ENCODE data around the gene AUTS2. TPM values are rescaled to one million over a fixed set of nuclear protein-coding genes. Genes with fewer than 3 reads are reported as not detected.

The AUTS2 gene
- total and polyA plus RNA-seq, 2 of the 8 experiments (the other 6 are each of a cell fraction or from before 2014, with no cell fraction given): 25.9 to 101 TPM

DNA sequence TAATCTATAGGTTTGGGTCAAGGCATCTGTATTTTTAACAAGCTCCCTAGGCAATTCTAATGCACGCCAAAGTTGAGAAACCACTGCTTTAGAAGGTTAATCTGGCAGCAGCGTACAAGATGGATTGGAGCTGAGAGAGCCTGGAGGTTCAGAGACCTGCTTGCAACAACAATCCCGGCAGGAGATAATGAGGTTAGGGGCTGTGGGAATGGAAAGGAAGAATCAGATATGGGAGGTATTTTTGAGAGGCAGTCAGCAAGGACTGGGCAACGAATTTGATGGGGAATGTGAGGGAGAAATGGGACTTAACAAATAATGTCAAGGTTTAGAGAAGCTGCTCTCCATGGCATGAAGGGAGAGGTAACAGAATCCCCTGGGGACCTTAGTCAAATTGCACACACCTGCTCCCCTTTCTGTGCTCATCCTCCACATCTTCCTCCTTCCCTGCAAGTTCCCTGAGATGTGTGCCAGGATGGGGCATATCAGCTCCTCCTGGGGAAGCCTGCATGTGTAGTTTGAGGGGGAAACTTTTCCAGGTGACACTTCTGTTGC, 802.6 kb downstream of the AUTS2 start:
- no peak overlapping the region for H2AFZ ChIP-seq (ENCODE audit: low read length)
- H3K27me3 ChIP-seq (replicated peaks in 1 of 4; ENCODE audit: control insufficient read depth in 3 of 4, extremely low read depth in 1 of 4, insufficient read depth in 3 of 4, low read length in 3 of 4): no peaks in the 10 kb centered on the region
- H3K18ac ChIP-seq (ENCODE audit: extremely low read depth, low read length): no peak overlapping the region
- no peaks in the 10 kb centered on the region for H3K23me2 ChIP-seq (ENCODE audit: low read depth, low read length)
- no peak overlapping the region for H4K8ac ChIP-seq (ENCODE audit: extremely low read depth, insufficient read depth, low read length)
- H2BK20ac ChIP-seq (ENCODE audit: low read length): no peak overlapping the region
- no peak overlapping the region for H3K9ac ChIP-seq (replicated peaks in 1 of 4; ENCODE audit: extremely low read depth in 1 of 4, low read depth in 3 of 4, low read length in 3 of 4)
- H4K20me1 ChIP-seq (replicated peaks in 1 of 2; ENCODE audit: control insufficient read depth in 1 of 2, insufficient read depth in 2 of 2, low read length in 2 of 2): no peaks in the 10 kb centered on the region
- CTCF ChIA-PET (ENCODE audit: partially characterized antibody): interaction anchor here (0.6 to 1.2 kb wide), 2 partner anchors 13 to 229 kb away, joined by 3 read pairs; no protein-coding TSS in a partner anchor
- no peaks in the 10 kb centered on the region for H3K79me2 ChIP-seq (ENCODE audit: control insufficient read depth in 1 of 2, insufficient read depth in 2 of 2, low read length in 2 of 2)
- no peak overlapping the region for H4K5ac ChIP-seq (ENCODE audit: insufficient read length, low read depth, low read length)
- H3K79me1 ChIP-seq (ENCODE audit: low read depth, low read length): no peaks in the 10 kb centered on the region
- no peaks in the 10 kb centered on the region for H3K36me3 ChIP-seq (ENCODE audit: control insufficient read depth in 2 of 4, insufficient read depth in 4 of 4, low read length in 3 of 4)
- no peak overlapping the region for H2BK5ac ChIP-seq (ENCODE audit: low read depth, low read length)
- no peak overlapping the region for H2BK120ac ChIP-seq (replicated peaks; ENCODE audit: low read depth, low read length)
- no peak overlapping the region for H3K4ac ChIP-seq (replicated peaks; ENCODE audit: insufficient read length, low read depth, low read length)
- H3K9me3 ChIP-seq (ENCODE audit: insufficient read depth in 2 of 2, low read depth in 1 of 2, low read length in 1 of 2): no peaks in the 10 kb centered on the region
- POLR2A ChIA-PET (ENCODE audit: partially characterized antibody): interaction anchor here (0.7 kb wide), 1 partner anchor 296 kb away, joined by 3 read pairs; no protein-coding TSS in a partner anchor
- H3K23ac ChIP-seq (ENCODE audit: insufficient read length): no peak overlapping the region
- no peak overlapping the region for H3K4me3 ChIP-seq (ENCODE audit: extremely low read depth in 1 of 4, insufficient read depth in 2 of 4, low read depth in 3 of 4, low read length in 4 of 4)
- no peak overlapping the region for H4K91ac ChIP-seq (replicated peaks; ENCODE audit: insufficient read length, low read length)
- H3K4me2 ChIP-seq (ENCODE audit: insufficient read depth in 1 of 2, low read depth in 2 of 2, low read length in 2 of 2): no peak overlapping the region
- 74% methylated on average over 4 of the region's 4 CpGs; no CpG with 5 or more reads in 1 of the 2 experiments for WGBS, 2 experiments (ENCODE audit: extremely low coverage in 1 of 2, insufficient coverage in 1 of 2, insufficient read length in 1 of 2, insufficient replicate concordance in 2 of 2, low coverage in 1 of 2, low lambda C conversion rate in 2 of 2, missing lambda C conversion rate in 1 of 2)
- H3K4me1 ChIP-seq (replicated peaks in 1 of 4; ENCODE audit: control insufficient read depth in 3 of 4, insufficient read depth in 4 of 4, low read length in 3 of 4): no peaks in the 10 kb centered on the region
- no peak overlapping the region for H2AK5ac ChIP-seq (ENCODE audit: low read depth, low read length)
- H3K14ac ChIP-seq (ENCODE audit: insufficient read length): no peak overlapping the region
- H2BK15ac ChIP-seq (ENCODE audit: low read length): no peak overlapping the region
- no peak overlapping the region for H2BK12ac ChIP-seq (ENCODE audit: low read depth, low read length)
- no peak overlapping the region for H3K27ac ChIP-seq (ENCODE audit: low read depth, low read length)
- H3K56ac ChIP-seq (replicated peaks; ENCODE audit: insufficient read length, low read depth, low read length): no peak overlapping the region
- no peak for DNase-seq (ENCODE audit: low read depth in 1 of 2, low spot score in 2 of 2)
- no peak for FAIRE-seq
- no peak for TF ChIP-seq CHD1 (IDR thresholded peaks at IDR 0.05; ENCODE audit: low read depth, low read length)
- TF ChIP-seq ASH2L (IDR thresholded peaks at IDR 0.05; ENCODE audit: low read length): no peak
- no peak for TF ChIP-seq KDM4A (IDR thresholded peaks at IDR 0.05; ENCODE audit: low read depth, low read length, severe bottlenecking)
- TF ChIP-seq TAF7 (optimal IDR thresholded peaks at IDR 0.05; ENCODE audit: borderline replicate concordance, low read depth, low read length): no peak
- TF ChIP-seq, protein P1, sequence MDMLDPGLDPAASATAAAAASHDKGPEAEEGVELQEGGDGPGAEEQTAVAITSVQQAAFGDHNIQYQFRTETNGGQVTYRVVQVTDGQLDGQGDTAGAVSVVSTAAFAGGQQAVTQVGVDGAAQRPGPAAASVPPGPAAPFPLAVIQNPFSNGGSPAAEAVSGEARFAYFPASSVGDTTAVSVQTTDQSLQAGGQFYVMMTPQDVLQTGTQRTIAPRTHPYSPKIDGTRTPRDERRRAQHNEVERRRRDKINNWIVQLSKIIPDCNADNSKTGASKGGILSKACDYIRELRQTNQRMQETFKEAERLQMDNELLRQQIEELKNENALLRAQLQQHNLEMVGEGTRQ (IDR thresholded peaks at IDR 0.05; ENCODE audit: low read length): no peak
- no peak for TF ChIP-seq RAD21 (IDR thresholded peaks at IDR 0.05 in 1 of 2, conservative IDR thresholded peaks at IDR 0.05 in 1 of 2; ENCODE audit: low read depth in 2 of 2, low read length in 2 of 2)
- TF ChIP-seq CBX5 (IDR thresholded peaks at IDR 0.05; ENCODE audit: low read depth, low read length): no peak
- TF ChIP-seq SIRT6 (IDR thresholded peaks at IDR 0.05; ENCODE audit: low read length): no peak
- no peak for TF ChIP-seq BRCA1 (IDR thresholded peaks at IDR 0.05; ENCODE audit: low read depth, low read length)
- no peak for TF ChIP-seq CBX8 (IDR thresholded peaks at IDR 0.05; ENCODE audit: borderline replicate concordance, low read depth, low read length)
- TF ChIP-seq, protein P2, sequence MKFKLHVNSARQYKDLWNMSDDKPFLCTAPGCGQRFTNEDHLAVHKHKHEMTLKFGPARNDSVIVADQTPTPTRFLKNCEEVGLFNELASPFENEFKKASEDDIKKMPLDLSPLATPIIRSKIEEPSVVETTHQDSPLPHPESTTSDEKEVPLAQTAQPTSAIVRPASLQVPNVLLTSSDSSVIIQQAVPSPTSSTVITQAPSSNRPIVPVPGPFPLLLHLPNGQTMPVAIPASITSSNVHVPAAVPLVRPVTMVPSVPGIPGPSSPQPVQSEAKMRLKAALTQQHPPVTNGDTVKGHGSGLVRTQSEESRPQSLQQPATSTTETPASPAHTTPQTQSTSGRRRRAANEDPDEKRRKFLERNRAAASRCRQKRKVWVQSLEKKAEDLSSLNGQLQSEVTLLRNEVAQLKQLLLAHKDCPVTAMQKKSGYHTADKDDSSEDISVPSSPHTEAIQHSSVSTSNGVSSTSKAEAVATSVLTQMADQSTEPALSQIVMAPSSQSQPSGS (IDR thresholded peaks at IDR 0.05; ENCODE audit: low read length): no peak
